Prostate gland (tissue), 2 donors: ENCODE measurements around the gene CDH16.

Experiments
- CTCF ChIP-seq, 4 experiments: fragments of 200-600 bp in 2 of 4; fragments of 450-650 bp in 2 of 4; sonication (generic) in 2 of 4; IDR thresholded peaks; 1 replicate in 3 of 4; 2 replicates in 1 of 4; pipeline ENCODE4 v1.5.1; 2016 to 2019; ENCODE audit warnings: antibody characterized with exemption in 4 of 4, mild to moderate bottlenecking in 2 of 4, moderate library complexity in 2 of 4
- POLR2A ChIP-seq: fragments of 450-650 bp; IDR thresholded peaks from one replicate; pipeline ENCODE4 v1.6.1; 2016; ENCODE audit warnings: antibody characterized with exemption, mild to moderate bottlenecking
- POLR2AphosphoS5 ChIP-seq: sonication (generic); formaldehyde crosslinking; IDR thresholded peaks from one replicate; pipeline ENCODE4 v1.6.1; 2017; ENCODE audit warnings: antibody characterized with exemption

- TF ChIP-seq POLR2A (no peak), CTCF (IDR thresholded peaks at IDR 0.05) (no peak), POLR2AphosphoS5 (no peak)
Measured at GRCh38 chr16:66960270-66960669, 41.6 kb upstream of the CDH16 start.
